GM12865 (cell line): Measurements from ENCODE around the gene CAMKMT.

ENCODE experiments used
- DNase-seq: peaks from one replicate; pipeline ENCODE4 v3.0.0; 2010; ENCODE audit warnings: low read depth
- H3K4me3 ChIP-seq: 2 replicates; pipeline ENCODE4 v1.5.1; 2011; ENCODE audit warnings: mild to moderate bottlenecking, low read depth, low read length, control low read depth
- TF ChIP-seq, protein P1 (sequence below): IDR thresholded peaks from 2 replicates; pipeline ENCODE4 v1.5.1; 2011; ENCODE audit warnings: low read length, control low read depth, low read depth, inconsistent platforms; ENCODE audit not compliant: insufficient read depth; ENCODE audit errors: missing control alignments

Gene CAMKMT

GRCh38 chr2:44639399-44639798 lies 277.7 kb downstream of the CAMKMT start:
- TF ChIP-seq, protein P1, sequence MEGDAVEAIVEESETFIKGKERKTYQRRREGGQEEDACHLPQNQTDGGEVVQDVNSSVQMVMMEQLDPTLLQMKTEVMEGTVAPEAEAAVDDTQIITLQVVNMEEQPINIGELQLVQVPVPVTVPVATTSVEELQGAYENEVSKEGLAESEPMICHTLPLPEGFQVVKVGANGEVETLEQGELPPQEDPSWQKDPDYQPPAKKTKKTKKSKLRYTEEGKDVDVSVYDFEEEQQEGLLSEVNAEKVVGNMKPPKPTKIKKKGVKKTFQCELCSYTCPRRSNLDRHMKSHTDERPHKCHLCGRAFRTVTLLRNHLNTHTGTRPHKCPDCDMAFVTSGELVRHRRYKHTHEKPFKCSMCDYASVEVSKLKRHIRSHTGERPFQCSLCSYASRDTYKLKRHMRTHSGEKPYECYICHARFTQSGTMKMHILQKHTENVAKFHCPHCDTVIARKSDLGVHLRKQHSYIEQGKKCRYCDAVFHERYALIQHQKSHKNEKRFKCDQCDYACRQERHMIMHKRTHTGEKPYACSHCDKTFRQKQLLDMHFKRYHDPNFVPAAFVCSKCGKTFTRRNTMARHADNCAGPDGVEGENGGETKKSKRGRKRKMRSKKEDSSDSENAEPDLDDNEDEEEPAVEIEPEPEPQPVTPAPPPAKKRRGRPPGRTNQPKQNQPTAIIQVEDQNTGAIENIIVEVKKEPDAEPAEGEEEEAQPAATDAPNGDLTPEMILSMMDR, result no peak
- DNase-seq, result no peak
- no peak overlapping the region for H3K4me3 ChIP-seq

GRCh38 chr2:44642123-44642857 lies 280.5 kb downstream of the CAMKMT start:
- no peak overlapping the region for H3K4me3 ChIP-seq
- no peak for DNase-seq
- TF ChIP-seq, protein P1, result no peak

- DNase-seq, result no peak
- TF ChIP-seq, protein P1, result no peak
- no peak overlapping the region for H3K4me3 ChIP-seq
Measured at GRCh38 chr2:44645937-44646336, 284.2 kb downstream of the CAMKMT start.

DNA sequence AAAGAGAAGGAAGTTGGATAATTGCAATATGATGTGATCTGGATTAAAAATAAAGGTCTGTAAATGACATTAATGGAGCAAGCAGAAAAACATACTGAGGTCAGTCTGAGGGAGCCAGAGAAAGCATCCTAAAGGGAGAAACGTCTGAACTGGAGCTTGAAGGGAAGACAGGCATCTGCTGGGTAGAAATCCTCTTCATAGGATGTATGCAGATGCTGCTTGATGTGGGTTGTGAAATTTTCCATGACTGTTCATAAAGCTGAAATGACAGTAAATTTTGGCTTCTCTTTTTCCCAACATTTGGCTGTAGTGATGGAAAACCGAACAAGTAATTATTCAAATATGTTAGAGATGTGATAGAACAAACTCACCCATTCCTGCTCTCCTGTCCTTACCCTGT lies 287.6 kb downstream of the CAMKMT start:
- TF ChIP-seq, protein P1, result no peak
- no peak for DNase-seq

GRCh38 chr2:44650796-44651195 lies 289.0 kb downstream of the CAMKMT start:
- no peak overlapping the region for H3K4me3 ChIP-seq
- no peak for DNase-seq
- TF ChIP-seq, protein P1, result no peak

More for the DNA sequence above, 287.6 kb downstream of the CAMKMT start:
- H3K4me3 ChIP-seq, result no peak overlapping the region

DNA sequence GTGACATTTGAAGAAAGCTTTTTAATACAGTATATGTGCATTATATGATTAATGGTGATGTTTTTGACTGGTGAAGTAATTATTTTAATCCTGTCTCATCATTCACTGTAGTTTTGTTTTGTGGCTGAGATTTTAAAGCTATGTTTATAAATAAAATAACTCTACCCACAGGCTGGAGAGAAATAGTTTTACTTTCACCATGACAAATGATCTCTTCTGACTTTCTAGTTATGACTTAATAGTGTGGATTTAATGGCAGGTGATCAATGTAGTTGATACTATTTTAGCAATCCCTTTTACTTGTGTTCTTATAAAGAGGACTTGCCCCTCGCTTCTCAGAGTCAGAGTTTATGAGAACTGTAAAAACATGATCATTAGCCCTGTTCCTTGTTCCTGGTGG lies 290.2 kb downstream of the CAMKMT start:
- TF ChIP-seq, protein P1, result no peak
- DNase-seq, result peak; percentile 37
- no peak overlapping the region for H3K4me3 ChIP-seq

DNA sequence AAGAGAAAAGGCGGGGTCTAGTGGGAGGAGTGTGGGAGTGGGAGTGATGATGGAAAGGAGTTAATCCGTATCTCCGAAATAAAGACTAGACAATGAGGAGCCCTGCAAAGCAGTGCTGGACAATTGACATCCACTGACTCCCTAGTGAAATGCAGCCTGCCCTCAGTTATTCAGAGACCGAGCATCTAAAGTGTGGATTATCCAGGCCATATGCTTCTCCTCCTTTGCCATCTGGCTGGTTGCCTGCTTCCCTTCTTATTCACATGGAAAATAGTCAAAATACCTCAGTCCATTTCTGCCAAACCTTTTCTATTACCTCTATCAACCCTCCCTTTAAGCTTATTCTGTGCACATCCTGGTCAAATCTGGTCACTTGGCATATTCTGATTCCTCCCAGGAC lies 291.0 kb downstream of the CAMKMT start:
- TF ChIP-seq, protein P1, result no peak
- no peak for DNase-seq
- H3K4me3 ChIP-seq, result no peak overlapping the region
